Amygdala (tissue), 56 donors: ENCODE data around the gene LDB2.
A peak's percentile ranks its signal among the peaks of the same experiment; 100 is the strongest.

Source experiments
- DNase-seq, 56 donors: peaks; one replicate each; lab custom pipeline; 2025; lab: John Stamatoyannopoulos, UW

The LDB2 gene

GRCh38 chr4:16760617-16761363 is 137.7 kb downstream of the LDB2 start:
- no peak for DNase-seq

- DNase-seq = no peak
These were observed 138.4 kb downstream of the LDB2 start for GRCh38 chr4:16759931-16760582.

DNA sequence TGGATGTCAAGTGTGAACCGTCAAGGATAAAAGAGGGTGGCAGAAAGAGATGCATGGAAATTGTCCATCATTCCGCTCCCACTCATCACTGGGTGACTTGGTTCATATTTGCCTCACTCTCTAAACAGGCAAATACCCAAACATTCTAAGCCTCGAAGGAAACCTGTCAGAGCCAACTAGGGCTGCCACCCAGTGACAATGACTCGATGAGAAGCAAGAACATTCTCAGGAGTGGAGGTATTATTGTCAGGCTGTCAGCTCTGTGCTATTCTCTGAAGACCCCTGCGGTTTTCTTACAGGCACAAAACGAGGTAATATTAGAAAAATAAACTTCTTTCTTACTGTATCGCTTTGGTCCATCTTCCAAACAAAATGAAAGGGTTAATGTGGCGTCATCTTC is 139.6 kb downstream of the LDB2 start:
- no peak for DNase-seq

GRCh38 chr4:16758255-16758654 is 140.2 kb downstream of the LDB2 start:
- DNase-seq = no peak

- peak in 13 of 56 donors; percentile 5 to 42 (median 16) for DNase-seq
These were observed 141.3 kb downstream of the LDB2 start for GRCh38 chr4:16757080-16757521.

DNA sequence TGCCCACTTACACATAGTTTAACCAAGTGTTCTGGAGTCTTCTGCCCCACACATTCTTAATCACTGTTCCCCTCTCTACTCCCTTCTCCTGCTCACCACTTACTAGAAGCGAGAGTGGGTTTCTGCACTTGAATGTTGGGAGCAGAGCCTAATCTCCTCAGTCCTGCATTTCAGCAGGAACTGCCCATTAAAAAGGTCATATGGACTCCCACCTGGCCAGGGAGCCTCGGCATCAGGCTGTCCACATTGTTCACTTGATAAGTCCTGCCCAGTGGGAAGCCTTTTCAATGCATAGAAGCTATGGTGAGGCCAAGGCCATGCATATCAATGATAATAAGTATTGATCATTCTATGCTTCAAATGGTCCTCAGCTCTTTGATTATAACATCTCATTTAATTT is 144.3 kb downstream of the LDB2 start:
- no peak for DNase-seq

DNA sequence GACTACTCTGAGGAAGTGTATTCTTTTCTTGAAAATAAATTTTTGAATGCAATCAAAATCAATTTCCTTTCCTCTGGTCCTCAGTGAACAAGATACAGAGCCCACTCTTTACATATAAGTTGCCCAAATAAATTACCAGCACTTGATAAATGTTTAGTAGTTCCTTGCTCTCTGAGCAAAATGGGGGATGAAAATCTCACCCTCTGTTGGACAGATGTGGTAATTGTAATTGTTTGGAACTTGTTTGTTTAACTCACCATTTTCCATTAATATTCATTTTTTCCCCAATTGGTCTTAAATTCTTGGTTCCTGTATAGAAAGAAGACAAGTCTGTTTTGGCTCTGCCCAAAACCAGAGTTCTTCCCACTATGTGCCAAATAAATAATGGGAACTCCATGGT is 146.3 kb downstream of the LDB2 start:
- no peak for DNase-seq

- no peak for DNase-seq
These were observed 147.4 kb downstream of the LDB2 start for GRCh38 chr4:16750882-16751642.

DNA sequence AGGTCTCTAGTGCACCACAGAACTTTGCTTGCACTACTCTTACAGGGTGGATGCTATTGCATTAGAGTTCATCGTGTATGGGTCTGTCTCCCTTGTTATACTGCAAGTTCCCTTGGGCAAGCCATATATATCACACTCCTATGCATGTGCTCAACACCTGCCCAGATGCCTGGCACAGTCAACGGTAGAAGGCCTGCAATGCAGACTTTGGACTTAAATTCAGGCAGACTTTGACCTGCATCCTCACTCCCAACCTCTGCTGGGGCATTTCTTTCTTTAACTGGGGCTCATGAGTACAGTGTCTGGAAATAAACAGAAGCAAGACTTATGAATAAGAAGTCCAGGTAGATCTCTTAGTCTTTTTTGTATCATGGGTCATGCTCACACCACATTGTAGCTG is 148.2 kb downstream of the LDB2 start:
- DNase-seq = no peak

DNA sequence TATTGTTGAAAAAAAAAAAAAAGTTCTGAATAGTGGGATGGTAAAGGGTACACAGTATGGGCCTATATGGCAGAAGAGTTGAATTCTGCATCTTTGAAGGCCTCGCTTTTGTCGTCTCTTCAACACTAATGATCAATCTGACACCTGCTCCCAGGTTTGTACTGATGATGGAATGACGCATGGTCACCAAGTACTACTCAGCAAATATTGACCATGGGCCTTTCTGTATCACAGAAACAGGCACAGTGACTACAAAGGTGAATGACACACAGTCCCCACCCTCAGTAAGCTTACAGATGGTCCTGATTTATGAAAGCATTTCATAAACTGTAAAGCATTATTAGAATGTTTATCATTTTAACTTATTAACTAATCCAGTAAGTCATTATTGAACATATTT is 152.6 kb downstream of the LDB2 start:
- DNase-seq = no peak

GRCh38 chr4:16745009-16745635 is 153.3 kb downstream of the LDB2 start:
- no peak for DNase-seq

DNA sequence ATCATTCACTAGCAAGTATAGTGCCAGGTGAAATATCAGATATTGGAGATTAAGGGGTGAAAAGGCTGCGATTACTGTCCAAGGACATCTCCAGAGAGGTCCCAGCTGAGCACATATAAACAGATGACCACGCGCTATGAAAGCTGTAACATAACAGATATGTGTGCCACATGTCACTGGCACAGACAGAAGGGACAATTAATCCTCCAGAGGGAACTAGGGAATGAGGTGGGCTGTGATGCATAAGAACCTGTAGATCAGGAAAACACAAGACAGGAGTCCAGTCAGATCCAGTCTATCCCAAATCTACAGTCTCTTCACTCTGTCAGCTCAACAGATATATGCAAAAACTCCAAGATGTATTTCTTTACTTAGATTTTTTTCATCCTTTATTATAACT is 157.2 kb downstream of the LDB2 start:
- no peak for DNase-seq

DNA sequence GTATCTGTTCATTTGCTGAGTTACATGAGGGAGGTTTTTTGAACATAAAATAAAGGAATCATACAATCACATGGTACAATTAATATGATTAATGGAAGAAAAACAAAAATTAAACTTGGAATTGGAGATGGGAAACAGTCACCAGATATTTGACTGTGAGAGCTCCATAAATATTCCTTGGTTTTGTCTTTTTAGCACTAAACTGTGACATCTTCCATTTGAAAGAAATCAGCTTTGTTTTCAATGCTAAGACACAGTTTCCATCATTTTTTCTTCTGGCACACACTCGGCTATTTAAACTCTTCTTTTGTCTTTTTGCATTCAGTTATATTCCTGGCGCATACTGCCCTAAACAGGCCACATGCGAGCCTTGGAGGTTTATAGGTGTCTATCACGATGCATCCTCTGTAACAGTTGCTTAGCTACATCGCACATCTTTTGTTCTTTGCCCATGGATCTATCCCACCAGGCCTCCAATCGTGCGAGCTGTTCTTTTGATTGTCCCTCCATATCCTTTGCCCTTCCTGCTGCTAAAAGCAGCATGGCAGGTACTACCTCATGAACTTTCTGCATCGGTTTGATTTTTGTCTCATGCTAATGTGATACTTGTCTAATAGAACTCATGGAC is 158.3 kb downstream of the LDB2 start:
- DNase-seq = no peak

DNA sequence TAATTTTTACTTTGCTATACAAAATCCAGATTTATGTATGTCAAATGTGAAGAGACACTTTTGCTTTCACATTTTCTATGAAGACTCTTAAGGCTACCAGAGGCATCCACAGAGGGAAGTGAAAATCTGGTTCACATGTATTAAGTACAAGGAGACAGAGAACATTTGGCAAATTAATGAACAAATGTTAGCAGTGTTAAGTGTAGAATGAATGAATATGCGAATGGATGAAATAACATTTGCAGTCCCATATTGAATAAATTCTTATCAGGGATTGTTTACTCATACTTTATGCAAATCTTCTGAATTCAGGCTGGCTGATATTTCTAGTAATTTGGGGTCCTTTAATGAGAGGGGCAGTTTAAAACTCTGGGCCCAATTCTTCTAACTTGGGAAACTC is 159.9 kb downstream of the LDB2 start:
- DNase-seq = no peak

DNA sequence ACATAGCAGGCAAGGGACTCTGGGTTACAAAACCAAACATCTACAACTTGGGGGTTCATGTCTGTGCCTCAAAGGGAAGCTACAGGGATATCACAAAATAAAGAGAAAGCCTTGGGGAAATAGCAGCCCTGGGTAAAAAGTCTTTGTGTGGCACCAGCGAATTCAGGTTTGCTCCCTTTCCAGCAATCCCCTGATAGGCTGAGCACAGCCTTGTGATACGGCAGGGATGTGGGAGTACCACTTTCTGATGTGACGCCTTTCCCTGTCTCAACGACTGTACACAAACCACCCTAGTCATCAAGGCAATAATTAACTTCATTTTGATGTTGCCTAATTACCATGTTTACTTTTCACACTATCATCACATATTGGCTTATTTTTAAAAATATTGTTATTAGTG is 164.9 kb downstream of the LDB2 start:
- peak in 10 of 56 donors; percentile 1 to 15 (median 4) for DNase-seq

DNA sequence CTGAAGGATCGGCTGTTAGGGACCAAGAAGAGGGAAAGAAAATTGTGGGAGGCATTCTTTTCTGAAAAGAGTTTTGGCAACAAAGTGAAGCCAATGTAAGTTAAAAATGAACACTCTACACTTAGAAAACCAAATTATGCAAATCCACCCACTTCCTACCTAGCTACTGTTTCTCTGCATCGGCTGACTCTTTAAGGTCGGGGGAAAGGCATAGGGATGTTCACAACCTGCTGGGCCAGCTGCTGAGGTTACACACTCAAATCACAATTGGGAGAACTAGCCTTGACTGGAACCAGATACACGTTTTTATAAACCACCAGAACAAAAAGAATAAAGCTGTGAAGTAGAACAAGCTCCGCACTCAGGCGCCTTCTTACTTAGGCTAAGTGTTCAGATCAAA is 165.7 kb downstream of the LDB2 start:
- no peak for DNase-seq

DNA sequence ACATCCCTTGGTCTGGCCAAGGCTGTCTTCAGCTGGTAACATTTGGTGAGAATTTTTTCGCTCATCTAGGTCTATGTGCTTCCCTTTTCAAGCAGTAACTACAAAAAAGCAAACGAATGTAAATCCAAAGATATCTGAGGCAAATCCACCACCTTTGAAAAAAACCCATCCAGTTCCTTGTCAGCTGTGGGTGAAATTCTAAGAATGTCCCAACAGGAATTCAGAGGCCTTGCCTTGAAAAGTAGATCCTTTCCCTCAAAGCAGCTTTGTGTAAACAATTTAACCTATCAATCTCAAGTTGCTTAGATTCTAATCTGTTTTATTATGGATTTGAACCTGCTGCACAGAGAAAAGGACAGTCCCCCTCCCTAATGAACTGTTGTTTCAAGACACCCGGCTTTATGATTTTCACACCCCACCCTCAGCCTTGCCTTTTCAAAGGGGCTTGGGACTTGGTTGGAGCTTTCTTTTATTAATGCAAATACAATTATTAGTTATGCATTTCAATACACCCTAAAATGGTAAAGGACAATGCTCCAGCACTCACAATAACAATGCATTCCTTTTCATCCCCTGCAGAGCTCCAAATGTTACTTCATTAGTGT is 166.6 kb downstream of the LDB2 start:
- no peak for DNase-seq

DNA sequence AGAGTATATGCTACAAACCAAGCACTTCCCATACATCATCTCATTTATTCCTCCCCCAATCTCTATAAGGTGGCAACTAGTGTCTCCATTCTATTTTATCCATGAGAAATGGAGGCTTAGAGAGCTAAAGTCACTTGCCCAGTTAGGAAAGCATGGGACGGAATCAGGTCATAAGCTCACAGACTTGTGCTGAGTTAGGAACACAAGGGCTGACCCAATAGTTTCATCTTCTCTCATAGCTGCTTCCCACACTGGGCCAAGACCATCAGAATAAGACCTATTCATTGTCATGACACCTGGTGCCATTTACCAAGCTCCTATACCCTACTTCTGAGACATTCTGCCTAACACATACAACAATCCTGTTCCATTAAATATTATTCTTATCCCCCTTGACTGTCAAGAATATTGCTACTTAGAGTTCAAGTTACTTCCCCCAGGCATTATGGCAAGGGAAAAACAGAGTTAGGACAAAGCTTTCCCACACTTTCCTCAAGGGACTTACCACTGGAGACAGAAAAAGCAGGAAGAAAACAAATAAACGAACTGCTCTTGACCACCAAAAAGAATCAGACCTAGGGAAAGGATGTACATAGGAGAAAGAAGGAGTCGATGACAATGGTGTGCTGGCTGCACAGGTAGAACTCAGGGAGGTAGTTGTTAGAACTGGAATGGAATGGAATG is 167.8 kb downstream of the LDB2 start:
- DNase-seq = no peak

DNA sequence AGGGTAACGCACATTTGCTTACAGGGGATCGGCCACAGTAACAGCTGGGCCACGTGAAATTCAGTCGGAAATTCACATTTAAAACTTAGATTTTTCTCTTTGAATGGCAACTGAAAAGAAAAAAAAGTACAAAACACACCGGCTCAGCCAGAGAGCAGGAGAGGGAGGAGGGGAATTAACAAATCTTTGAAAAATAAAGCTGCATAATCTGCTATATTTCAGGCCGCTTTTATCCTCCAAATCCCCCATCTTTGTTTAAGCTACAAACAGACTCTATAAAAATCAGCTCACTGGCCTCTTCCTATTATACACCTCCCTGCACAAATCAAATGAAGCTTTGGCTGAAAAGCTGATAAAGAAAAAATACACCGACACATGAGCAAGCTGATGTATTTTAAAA is 169.1 kb downstream of the LDB2 start:
- DNase-seq = no peak

DNA sequence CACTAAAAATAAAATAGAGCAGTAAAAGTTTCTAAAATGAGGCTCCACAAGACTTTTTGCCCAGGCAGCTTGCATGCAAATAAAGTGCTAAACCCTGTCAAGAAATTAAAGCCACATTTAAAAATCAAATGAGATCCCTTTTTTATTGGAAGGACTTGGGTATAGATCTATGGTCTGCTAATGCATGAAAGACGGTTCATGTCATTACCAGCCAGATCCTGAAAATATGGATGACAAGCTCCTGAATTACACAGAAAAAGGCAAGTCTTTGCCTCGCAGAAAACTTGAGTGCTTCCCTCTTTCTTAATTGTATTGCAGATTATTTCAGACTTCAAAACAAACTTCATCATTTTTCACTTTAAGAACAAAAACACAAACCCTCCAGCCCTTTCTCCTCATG is 169.6 kb downstream of the LDB2 start:
- no peak for DNase-seq
